Breast epithelium (tissue), 3 donors: ENCODE results near the gene HBM.
"Not testable (repeated sequence)": the region's sequence is repeated elsewhere in the genome, so short reads cannot be mapped to it uniquely, and the experiment has no call there.

Experiments used
- CTCF ChIP-seq, 3 donors: fragments of 450-650 bp; IDR thresholded peaks; one replicate each; pipeline ENCODE4 v1.5.1; 2016 to 2017; ENCODE audit warnings: antibody characterized with exemption in 3 of 3, mild to moderate bottlenecking in 3 of 3, moderate library complexity in 3 of 3
- POLR2A ChIP-seq: fragments of 450-650 bp; IDR thresholded peaks from one replicate; pipeline ENCODE4 v1.6.1; 2016; ENCODE audit warnings: antibody characterized with exemption, mild to moderate bottlenecking, moderate library complexity
- POLR2AphosphoS5 ChIP-seq, 3 donors: sonication (generic); formaldehyde crosslinking; IDR thresholded peaks; one replicate each; pipeline ENCODE4 v1.6.1; 2017; ENCODE audit warnings: antibody characterized with exemption in 3 of 3

GRCh38 chr16:153550-154216 lies 12.1 kb upstream of the HBM start:
- TF ChIP-seq POLR2A; CTCF (IDR thresholded peaks at IDR 0.05); POLR2AphosphoS5 (IDR thresholded peaks at IDR 0.05): not testable (repeated sequence)
